Subcutaneous abdominal adipose tissue (tissue), 5 donors: ENCODE data around the gene ADORA3.

Source experiments
- H3K27ac ChIP-seq: one replicate; pipeline ENCODE4 v1.7.0; 2013; ENCODE audit warnings: low read depth, mild to moderate bottlenecking, inconsistent platforms, low read length, moderate library complexity
- H3K27me3 ChIP-seq, 5 donors: one replicate each; pipeline ENCODE4 v1.7.0; 2013; ENCODE audit warnings: low read length in 5 of 5, inconsistent platforms in 1 of 5; ENCODE audit not compliant: control insufficient read depth in 5 of 5, insufficient read depth in 4 of 5
- H3K36me3 ChIP-seq, 5 donors: one replicate each; pipeline ENCODE4 v1.7.0; 2013; ENCODE audit warnings: low read length in 5 of 5; ENCODE audit not compliant: control insufficient read depth in 5 of 5, insufficient read depth in 5 of 5
- H3K4me1 ChIP-seq, 5 donors: one replicate each; pipeline ENCODE4 v1.7.0; 2013; ENCODE audit warnings: low read length in 5 of 5, mild to moderate bottlenecking in 3 of 5, moderate library complexity in 1 of 5; ENCODE audit not compliant: control insufficient read depth in 5 of 5, insufficient read depth in 5 of 5
- H3K4me3 ChIP-seq, 5 donors: one replicate each; pipeline ENCODE4 v1.7.0; 2013; ENCODE audit warnings: low read length in 5 of 5, low read depth in 1 of 5
- H3K9ac ChIP-seq, 5 donors: one replicate each; pipeline ENCODE4 v1.7.0; 2013; ENCODE audit warnings: low read length in 5 of 5, mild to moderate bottlenecking in 4 of 5, moderate library complexity in 3 of 5
- H3K9me3 ChIP-seq, 5 donors: one replicate each; pipeline ENCODE4 v1.7.0; 2013; ENCODE audit warnings: low read length in 5 of 5; ENCODE audit not compliant: control insufficient read depth in 5 of 5
- donor health status: healthy.
- donor health status: healthy.
- donor health status: healthy.
- donor health status: healthy.
- donor health status: healthy.

Gene ADORA3

GRCh38 chr1:111509997-111510375, 6.6 kb upstream of the ADORA3 start:
- no peak overlapping the region for H3K9ac ChIP-seq
- H3K27me3 ChIP-seq = no peaks in the 10 kb centered on the region
- H3K4me1 ChIP-seq = peaks cover 17 to 76% (median 40%) of the 10 kb centered on the region in 5 donors
- H3K9me3 ChIP-seq = no peaks in the 10 kb centered on the region
- H3K4me3 ChIP-seq = peak overlapping the region in 1 of 5 donors; percentile 11
- H3K27ac ChIP-seq = peak overlapping the region; percentile 28
- H3K36me3 ChIP-seq = no peaks in the 10 kb centered on the region

- no peaks in the 10 kb centered on the region for H3K27me3 ChIP-seq
Measured at GRCh38 chr1:111507411-111508201, 4.2 kb upstream of the ADORA3 start.

GRCh38 chr1:111506561-111506960, 3.1 kb upstream of the ADORA3 start:
- Histone ChIP-seq H3K4me1 (peaks cover 13 to 75% (median 51%) of the 10 kb centered on the region in 5 donors), H3K27me3 (no peaks in the 10 kb centered on the region), H3K4me3 (no peak overlapping the region), H3K27ac (peak overlapping the region; percentile 30), H3K36me3 (no peaks in the 10 kb centered on the region), H3K9me3 (no peaks in the 10 kb centered on the region), H3K9ac (peak overlapping the region in 1 of 5 donors; percentile 26)

More at GRCh38 chr1:111507411-111508201, 4.2 kb upstream of the ADORA3 start:
- H3K9ac ChIP-seq = peak overlapping the region; percentile 8 to 87 (median 82)
- H3K9me3 ChIP-seq = no peaks in the 10 kb centered on the region
- no peaks in the 10 kb centered on the region for H3K36me3 ChIP-seq
- peak overlapping the region; percentile 61 to 69 (median 68) for H3K4me3 ChIP-seq
- peak overlapping the region; percentile 89 for H3K27ac ChIP-seq
- H3K4me1 ChIP-seq = peaks cover 13 to 75% (median 51%) of the 10 kb centered on the region in 5 donors

- Histone ChIP-seq H3K27me3 (no peaks in the 10 kb centered on the region), H3K36me3 (no peaks in the 10 kb centered on the region), H3K9ac (no peak overlapping the region), H3K4me3 (no peak overlapping the region), H3K9me3 (no peaks in the 10 kb centered on the region), H3K27ac (peak overlapping the region; percentile 32), H3K4me1 (peaks cover 13 to 75% (median 51%) of the 10 kb centered on the region in 5 donors)
Measured at GRCh38 chr1:111505641-111506119, 2.2 kb upstream of the ADORA3 start.

- Histone ChIP-seq H3K4me3 (no peak overlapping the region), H3K36me3 (no peaks in the 10 kb centered on the region), H3K27ac (no peak overlapping the region), H3K9me3 (no peaks in the 10 kb centered on the region), H3K4me1 (peaks cover 10 to 60% (median 35%) of the 10 kb centered on the region in 5 donors), H3K27me3 (peaks cover 0 to 3% (median 0%) of the 10 kb centered on the region in 5 donors), H3K9ac (no peak overlapping the region)
Measured at GRCh38 chr1:111504097-111504496, 664 bp upstream of the ADORA3 start.

GRCh38 chr1:111501645-111502044, 1.8 kb downstream of the ADORA3 start:
- Histone ChIP-seq H3K4me3 (no peak overlapping the region), H3K9me3 (no peaks in the 10 kb centered on the region), H3K4me1 (peaks cover 0 to 38% (median 15%) of the 10 kb centered on the region in 5 donors), H3K27ac (no peak overlapping the region), H3K27me3 (peaks cover 0 to 3% (median 0%) of the 10 kb centered on the region in 5 donors), H3K36me3 (no peaks in the 10 kb centered on the region), H3K9ac (no peak overlapping the region)

GRCh38 chr1:111499026-111499785, 4.2 kb downstream of the ADORA3 start:
- H3K4me3 ChIP-seq = no peak overlapping the region
- H3K4me1 ChIP-seq = peaks cover 0 to 16% (median 8%) of the 10 kb centered on the region in 5 donors
- peaks cover 0 to 3% (median 0%) of the 10 kb centered on the region in 5 donors for H3K27me3 ChIP-seq
- no peaks in the 10 kb centered on the region for H3K9me3 ChIP-seq
- H3K9ac ChIP-seq = no peak overlapping the region
- H3K36me3 ChIP-seq = no peaks in the 10 kb centered on the region
- no peak overlapping the region for H3K27ac ChIP-seq

- Histone ChIP-seq H3K36me3 (no peaks in the 10 kb centered on the region), H3K27ac (no peak overlapping the region), H3K4me1 (peaks cover 0 to under 1% (median 0%) of the 10 kb centered on the region in 5 donors), H3K9ac (no peak overlapping the region), H3K9me3 (no peaks in the 10 kb centered on the region), H3K4me3 (no peak overlapping the region), H3K27me3 (peaks cover 0 to 3% (median 0%) of the 10 kb centered on the region in 5 donors)
Measured at GRCh38 chr1:111497592-111497991, 5.8 kb downstream of the ADORA3 start.

GRCh38 chr1:111496398-111496797, 7.0 kb downstream of the ADORA3 start:
- no peaks in the 10 kb centered on the region for H3K9me3 ChIP-seq
- no peak overlapping the region for H3K9ac ChIP-seq
- no peaks in the 10 kb centered on the region for H3K4me1 ChIP-seq
- H3K36me3 ChIP-seq = no peaks in the 10 kb centered on the region
- H3K27ac ChIP-seq = no peak overlapping the region
- no peak overlapping the region for H3K4me3 ChIP-seq
- peaks cover 0 to 3% (median 0%) of the 10 kb centered on the region in 5 donors for H3K27me3 ChIP-seq

GRCh38 chr1:111491070-111491469, 12.4 kb downstream of the ADORA3 start:
- H3K27ac ChIP-seq = no peak overlapping the region
- no peak overlapping the region for H3K9ac ChIP-seq
- H3K4me3 ChIP-seq = no peak overlapping the region
- H3K27me3 ChIP-seq = no peaks in the 10 kb centered on the region
- H3K4me1 ChIP-seq = peaks cover 0 to 18% (median 6%) of the 10 kb centered on the region in 5 donors
- H3K9me3 ChIP-seq = no peaks in the 10 kb centered on the region
- H3K36me3 ChIP-seq = no peaks in the 10 kb centered on the region
